Omental fat pad (tissue), 4 donors: Measurements from ENCODE around the gene SFXN4. TPM values are rescaled to one million over a fixed set of nuclear protein-coding genes. Genes with fewer than 3 reads are reported as not detected.
"Not testable (repeated sequence)": the region's sequence is repeated elsewhere in the genome, so short reads cannot be mapped to it uniquely, and the experiment has no call there.

Source experiments
- ATAC-seq: fragments of 150-250 bp; one replicate; pipeline ENCODE4 v1.9.1; 2016; ENCODE audit warnings: mild to moderate bottlenecking, moderate library complexity; ENCODE audit not compliant: low FRiP score
- DNase-seq: peaks from one replicate; pipeline ENCODE4 v3.0.0-alpha.2; 2019; ENCODE audit warnings: low spot score
- total RNA-seq, 4 donors: library from RNA; depleted of rRNA; stranded (reverse); fragments of >200 nt; gene quantifications; one replicate each; pipeline ENCODE4 v1.1.0, GENCODE V29; 2016
- TF ChIP-seq, protein P1 (sequence below), 3 donors: fragments of 450-650 bp; IDR thresholded peaks; one replicate each; pipeline ENCODE4 v1.5.1; 2016 to 2017; ENCODE audit warnings: antibody characterized with exemption in 3 of 3, mild to moderate bottlenecking in 3 of 3, moderate library complexity in 2 of 3

The SFXN4 gene
- total RNA-seq, 4 donors from 2014 or later = 17.1 to 30.1 (median 24.2) TPM

GRCh38 chr10:119104654-119105015 lies 60.9 kb downstream of the SFXN4 start:
- DNase-seq (no peak), ATAC-seq (peak; percentile 21)
- TF ChIP-seq, protein P1, sequence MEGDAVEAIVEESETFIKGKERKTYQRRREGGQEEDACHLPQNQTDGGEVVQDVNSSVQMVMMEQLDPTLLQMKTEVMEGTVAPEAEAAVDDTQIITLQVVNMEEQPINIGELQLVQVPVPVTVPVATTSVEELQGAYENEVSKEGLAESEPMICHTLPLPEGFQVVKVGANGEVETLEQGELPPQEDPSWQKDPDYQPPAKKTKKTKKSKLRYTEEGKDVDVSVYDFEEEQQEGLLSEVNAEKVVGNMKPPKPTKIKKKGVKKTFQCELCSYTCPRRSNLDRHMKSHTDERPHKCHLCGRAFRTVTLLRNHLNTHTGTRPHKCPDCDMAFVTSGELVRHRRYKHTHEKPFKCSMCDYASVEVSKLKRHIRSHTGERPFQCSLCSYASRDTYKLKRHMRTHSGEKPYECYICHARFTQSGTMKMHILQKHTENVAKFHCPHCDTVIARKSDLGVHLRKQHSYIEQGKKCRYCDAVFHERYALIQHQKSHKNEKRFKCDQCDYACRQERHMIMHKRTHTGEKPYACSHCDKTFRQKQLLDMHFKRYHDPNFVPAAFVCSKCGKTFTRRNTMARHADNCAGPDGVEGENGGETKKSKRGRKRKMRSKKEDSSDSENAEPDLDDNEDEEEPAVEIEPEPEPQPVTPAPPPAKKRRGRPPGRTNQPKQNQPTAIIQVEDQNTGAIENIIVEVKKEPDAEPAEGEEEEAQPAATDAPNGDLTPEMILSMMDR (IDR thresholded peaks at IDR 0.05) = no peak

DNA sequence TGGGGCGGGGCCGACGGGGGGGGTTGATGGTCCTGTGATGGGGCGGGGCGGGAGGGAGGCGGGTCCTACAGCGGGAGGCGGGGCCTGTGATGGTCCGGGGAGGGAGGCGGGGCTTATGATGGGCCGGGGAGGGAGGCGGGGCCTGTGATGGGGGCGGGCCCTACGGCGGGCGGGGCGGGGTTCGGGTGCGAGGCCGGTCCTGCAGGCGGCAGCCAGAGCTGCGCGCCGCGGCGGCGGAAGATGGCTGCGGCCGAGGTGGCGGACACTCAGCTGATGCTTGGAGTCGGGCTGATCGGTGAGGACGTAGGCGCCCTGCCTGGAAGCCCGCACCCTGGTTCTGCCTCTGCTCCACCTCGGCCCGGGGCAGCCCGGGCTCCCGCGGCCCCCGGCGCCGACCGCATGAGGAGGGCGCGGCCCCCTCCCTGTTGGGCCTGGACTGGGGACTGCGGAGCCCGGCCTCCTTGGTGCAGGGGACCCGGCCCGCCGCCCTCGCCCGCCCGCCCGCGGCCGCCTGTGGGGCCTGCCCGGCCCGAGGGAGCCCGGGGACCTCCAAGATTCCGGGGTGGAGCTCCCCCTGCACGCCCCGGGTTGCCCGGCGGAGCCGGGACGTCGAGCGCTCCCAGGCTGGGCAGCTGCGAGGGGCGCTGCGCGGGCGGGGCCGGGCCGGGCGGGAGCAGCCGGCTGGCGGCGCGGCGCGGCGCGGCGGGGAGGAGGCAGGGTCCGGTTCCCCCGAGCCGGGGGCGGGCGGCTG lies 61.4 kb downstream of the SFXN4 start, which contains the start of gene DENND10:
Gene DENND10, plus strand, starts transcription at position 211 of the 751 bp plus-strand sequence. Its CDS starts 30 bp downstream, at position 241.
- peak; percentile 67 for DNase-seq
- ATAC-seq = peak; percentile 87
- TF ChIP-seq, protein P1 (IDR thresholded peaks at IDR 0.05) = no peak

GRCh38 chr10:119103241-119103902 lies 62.1 kb downstream of the SFXN4 start:
- TF ChIP-seq, protein P1 (IDR thresholded peaks at IDR 0.05) = no peak
- no peak for DNase-seq
- ATAC-seq = peak; percentile 1

GRCh38 chr10:119101366-119102098 lies 64.0 kb downstream of the SFXN4 start:
- TF ChIP-seq, protein P1 (IDR thresholded peaks at IDR 0.05) = no peak
- ATAC-seq (no peak), DNase-seq (no peak)

DNA sequence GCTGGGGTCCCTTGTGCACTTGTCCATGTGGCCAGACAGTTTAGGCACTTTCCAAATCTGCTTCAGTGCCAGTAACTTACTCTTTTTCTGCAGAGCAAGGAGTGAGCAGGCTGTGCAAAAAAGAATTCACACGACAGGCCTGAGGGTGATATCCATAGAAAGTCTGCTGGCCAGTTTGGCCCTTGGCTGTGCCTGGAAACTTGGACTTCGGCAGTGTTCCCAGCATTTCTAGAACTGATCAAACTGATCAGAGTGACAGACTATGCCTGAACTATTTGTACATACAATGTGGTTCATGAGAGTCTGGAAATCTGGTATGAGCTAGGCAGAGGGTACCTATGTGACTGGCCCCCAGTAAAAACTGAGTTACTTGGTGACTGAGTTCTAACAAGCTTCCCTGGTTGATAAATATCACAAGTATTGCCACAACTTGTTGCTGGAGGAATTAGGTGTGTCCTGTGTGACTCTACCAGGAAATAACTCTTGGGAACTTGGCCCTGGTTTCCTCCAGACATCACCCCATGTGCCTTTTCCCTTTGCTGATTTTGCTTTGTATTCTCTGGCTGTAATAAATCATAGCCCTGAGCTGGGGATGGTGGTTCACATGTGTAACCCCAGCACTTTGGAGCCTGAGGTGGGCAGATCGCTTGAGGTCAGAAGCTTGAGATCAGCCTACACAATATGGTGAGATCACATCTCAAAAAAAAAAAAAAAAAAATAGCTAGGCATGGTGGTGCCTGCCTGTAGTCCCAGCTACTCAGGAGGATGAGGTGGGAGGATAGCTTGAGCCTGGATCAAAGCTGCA lies 64.9 kb downstream of the SFXN4 start:
- no peak for ATAC-seq
- DNase-seq = no peak
- TF ChIP-seq, protein P1 (IDR thresholded peaks at IDR 0.05) = no peak

DNA sequence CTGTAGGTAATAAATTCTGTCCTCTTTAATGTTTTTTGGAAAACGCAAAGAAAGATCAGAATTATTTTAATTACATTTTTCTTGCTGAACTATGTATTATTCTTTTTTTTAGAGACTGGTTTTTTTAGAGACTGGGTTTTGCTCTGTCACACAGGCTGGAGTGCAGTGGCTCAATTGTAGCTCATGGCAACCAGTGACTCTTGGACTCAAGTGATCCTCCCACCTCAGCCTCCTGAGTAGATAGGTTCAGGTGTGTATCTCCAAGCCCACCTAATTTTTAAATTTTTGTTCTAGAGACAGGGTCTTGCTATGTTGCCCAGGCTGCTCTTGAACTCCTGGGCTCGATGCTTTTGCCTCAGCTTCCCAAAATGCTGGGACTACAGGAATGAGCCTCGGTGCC lies 66.9 kb downstream of the SFXN4 start:
- TF ChIP-seq, protein P1 (IDR thresholded peaks at IDR 0.05) = no peak
- ATAC-seq (no peak), DNase-seq (no peak)

DNA sequence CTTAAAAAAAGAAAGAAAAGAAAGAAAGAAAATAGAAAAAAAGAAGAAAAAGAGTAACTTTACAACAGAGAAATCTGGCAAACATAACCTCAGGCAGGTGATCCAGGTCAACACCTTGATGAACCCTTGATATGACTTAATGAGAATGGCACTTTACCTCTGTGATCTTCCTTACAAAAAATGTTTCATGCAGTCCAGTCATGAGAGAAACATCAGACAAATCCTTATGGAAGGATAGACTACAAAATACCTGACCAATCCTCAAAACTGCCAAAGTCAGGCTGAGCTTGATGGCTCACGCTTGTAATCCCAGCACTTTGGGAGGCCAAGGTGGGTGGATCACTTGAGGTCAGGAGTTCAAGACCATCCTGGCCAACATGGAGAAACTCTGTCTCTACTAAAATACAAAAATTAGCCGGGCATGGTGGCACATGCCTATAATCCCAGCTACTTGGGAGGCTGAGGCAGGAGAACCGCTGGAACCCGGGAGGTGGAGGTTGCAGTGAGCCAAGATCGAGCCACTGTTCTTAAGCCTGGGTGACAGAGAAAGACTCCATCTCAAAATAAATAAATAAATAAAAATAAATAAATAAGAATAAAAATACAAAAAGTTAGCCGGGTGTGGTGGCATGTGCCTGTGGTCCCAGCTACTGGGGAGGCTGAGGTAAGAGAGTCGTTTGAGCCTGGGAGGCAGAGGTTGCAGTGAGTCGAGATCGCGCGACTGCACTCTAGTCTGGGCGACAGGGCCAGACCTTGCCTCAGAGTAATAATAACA lies 68.7 kb downstream of the SFXN4 start:
- DNase-seq, ATAC-seq: not testable (repeated sequence)
